ENCODE results near the gene DNAH14.

DNA sequence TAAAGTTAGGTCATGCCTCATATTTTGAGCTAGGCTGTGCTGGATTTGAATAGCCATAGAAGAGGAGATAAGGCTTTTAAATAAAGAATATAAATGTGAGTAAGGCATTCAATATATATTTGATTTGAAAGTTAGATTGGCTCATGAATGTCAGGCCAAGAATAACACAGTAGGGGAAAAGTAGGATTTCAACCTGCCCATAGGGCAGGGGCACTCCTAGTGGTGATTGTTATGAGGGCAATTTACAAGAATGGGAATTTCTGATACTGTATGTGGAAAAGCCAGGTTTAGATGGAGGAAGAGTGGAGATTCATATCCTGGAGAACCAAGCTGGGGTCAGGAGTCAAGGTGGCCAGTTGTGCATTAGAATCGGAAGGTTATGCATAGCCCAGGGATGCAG, 74.9 kb downstream of the DNAH14 start:
- TF ChIP-seq POLR2A (IDR thresholded peaks at IDR 0.05; ENCODE audit: low read length) (no peak), CTCF (IDR thresholded peaks at IDR 0.05) (peak; percentile 15; the same call in 1 of the 3 replicates), TP53 (CRISPR knock-in tag; IDR thresholded peaks at IDR 0.05) (no peak), MAZ (IDR thresholded peaks at IDR 0.05; ENCODE audit: borderline replicate concordance, low read depth, low read length) (no peak), KDM1A (IDR thresholded peaks at IDR 0.05; ENCODE audit: low read depth) (no peak), SMC3 (IDR thresholded peaks at IDR 0.05) (no peak), EP300 (IDR thresholded peaks at IDR 0.05) (no peak), CBX2 (IDR thresholded peaks at IDR 0.05; ENCODE audit: borderline replicate concordance, low read depth) (no peak), ESRRA (IDR thresholded peaks at IDR 0.05; ENCODE audit: borderline replicate concordance, low read length) (no peak), ZC3H11A (IDR thresholded peaks at IDR 0.05) (no peak)
- TF ChIP-seq, protein P1, sequence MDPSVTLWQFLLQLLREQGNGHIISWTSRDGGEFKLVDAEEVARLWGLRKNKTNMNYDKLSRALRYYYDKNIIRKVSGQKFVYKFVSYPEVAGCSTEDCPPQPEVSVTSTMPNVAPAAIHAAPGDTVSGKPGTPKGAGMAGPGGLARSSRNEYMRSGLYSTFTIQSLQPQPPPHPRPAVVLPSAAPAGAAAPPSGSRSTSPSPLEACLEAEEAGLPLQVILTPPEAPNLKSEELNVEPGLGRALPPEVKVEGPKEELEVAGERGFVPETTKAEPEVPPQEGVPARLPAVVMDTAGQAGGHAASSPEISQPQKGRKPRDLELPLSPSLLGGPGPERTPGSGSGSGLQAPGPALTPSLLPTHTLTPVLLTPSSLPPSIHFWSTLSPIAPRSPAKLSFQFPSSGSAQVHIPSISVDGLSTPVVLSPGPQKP (IDR thresholded peaks at IDR 0.05; ENCODE audit: low read depth, low read length): no peak
- TF ChIP-seq, protein P2, sequence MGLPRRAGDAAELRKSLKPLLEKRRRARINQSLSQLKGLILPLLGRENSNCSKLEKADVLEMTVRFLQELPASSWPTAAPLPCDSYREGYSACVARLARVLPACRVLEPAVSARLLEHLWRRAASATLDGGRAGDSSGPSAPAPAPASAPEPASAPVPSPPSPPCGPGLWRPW (IDR thresholded peaks at IDR 0.05): no peak

All from A549 (cell line).